Stimulated activated CD4-positive, alpha-beta T cell treated with anti-CD3 and anti-CD28 coated beads, Interleukin-1b, Interleukin-23, amount 100 ng/mL, for 4 hours (primary cell): Measurements from ENCODE around the gene CNOT8.
"Not testable (repeated sequence)": the region's sequence is repeated elsewhere in the genome, so short reads cannot be mapped to it uniquely, and the experiment has no call there.

Source experiments
- DNase-seq, 2 donors: peaks; one replicate each; pipeline ENCODE4 v3.0.0-alpha.2; 2020; ENCODE audit warnings: low read depth in 2 of 2

CNOT8 gene

GRCh38 chr5:154863291-154864080 is 5.1 kb downstream of the CNOT8 start:
- no peak for DNase-seq

DNA sequence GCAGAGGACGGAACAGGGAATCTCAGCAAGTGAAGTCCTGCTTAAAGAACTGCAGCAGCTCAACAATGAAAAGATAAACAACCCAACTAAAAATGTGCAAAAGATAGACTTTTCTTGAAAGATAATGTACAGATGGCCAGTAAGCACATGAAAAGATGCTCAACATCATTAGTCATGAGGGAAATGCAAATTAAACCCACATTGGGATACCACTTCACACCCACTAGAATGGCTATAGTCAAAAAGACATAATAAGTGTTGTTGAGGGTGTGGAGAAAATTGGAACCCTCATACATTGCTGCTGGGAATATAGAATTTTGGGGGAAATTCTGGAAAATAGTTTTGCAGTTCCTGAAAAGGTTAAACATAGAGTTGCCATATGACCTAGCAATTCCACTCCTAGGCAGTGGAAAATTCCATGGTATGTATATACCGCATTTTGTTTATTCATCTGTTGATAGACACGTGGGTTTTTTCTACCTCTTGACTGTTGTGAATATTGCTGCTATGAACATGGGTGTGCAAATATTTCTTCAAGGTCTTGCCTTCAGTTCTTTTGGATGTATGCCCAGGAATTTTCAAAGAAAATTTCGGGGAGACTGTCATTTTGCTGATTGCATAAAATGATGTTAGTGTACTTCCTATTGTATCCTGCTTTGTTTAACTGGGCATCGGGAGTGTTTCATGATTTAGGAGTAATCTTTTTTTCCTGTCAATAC is 7.2 kb downstream of the CNOT8 start:
- DNase-seq = no peak

- DNase-seq = no peak
Observed at GRCh38 chr5:154866841-154867240, 8.4 kb downstream of the CNOT8 start.

GRCh38 chr5:154868702-154869101 is 10.3 kb downstream of the CNOT8 start:
- no peak for DNase-seq

GRCh38 chr5:154871734-154872133 is 13.3 kb downstream of the CNOT8 start:
- no peak for DNase-seq

DNA sequence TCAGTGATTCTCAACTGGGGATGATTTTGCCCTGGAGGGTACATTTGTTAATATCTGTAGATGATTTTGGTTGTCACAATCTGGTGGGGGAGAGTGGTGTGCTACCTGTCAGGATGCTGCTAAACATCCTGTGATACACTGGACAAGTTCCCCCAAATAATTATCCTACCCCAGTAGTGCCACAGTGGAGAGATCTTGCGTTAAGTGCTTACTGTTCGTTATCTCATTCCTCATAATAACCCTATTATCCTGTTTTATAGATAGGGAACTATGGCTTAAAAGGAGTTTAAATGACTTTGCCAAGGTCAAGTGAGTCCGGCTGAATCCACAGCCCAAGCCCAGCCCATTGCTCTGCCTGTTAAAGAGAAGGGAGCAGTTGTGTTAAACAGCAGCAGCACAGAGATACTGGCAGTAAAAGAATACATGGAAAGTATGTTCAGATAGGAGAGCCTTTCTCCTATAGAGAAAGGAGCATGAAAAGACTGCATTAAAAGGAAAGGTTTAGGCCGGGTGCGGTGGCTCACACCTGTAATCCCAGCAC is 15.4 kb downstream of the CNOT8 start:
- no peak for DNase-seq

- no peak for DNase-seq
Observed at GRCh38 chr5:154878642-154879335, 20.4 kb downstream of the CNOT8 start.

- DNase-seq = no peak
Observed at GRCh38 chr5:154881986-154882385, 23.6 kb downstream of the CNOT8 start.

GRCh38 chr5:154884424-154884823 is 26.0 kb downstream of the CNOT8 start:
- DNase-seq = no peak

GRCh38 chr5:154885439-154885838 is 27.0 kb downstream of the CNOT8 start:
- no peak for DNase-seq

DNA sequence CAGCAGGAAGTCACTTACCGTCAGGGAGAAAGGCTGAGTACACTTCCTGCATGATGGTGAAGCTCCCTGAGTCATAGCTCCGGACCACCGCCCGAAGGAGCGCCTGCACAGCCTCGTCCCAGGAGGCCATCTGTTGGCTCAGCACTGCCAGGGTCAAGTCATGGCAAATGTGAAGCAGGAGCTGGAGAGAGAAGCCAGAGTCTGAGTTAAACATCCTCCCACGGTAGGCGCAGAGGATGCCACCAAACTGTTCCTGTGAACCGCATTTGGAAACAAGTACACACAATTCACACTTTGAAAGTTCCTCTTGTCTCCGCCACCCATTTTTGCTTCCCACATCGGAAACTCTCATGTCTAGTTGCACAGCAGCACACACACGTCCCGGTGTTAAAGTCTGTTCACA is 33.9 kb downstream of the CNOT8 start:
- DNase-seq = no peak

DNA sequence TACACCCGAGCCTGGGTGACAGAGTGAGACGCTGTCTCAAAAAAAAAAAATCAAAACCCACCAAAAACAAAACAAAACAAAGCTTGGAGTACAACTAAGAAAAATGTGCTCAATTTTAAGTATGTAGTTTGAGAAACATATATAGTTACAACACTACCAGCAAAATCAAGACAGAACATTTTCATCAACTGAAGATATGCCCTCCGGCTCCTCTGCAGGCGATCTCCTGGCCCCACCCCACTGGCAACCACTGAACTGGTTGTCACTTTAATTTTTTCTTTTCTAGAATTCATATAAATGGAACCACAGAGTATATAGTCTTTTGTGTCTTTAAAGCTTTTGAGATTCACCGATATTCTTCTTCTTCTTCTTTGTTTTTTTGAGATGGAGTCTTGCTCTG is 35.0 kb downstream of the CNOT8 start:
- no peak for DNase-seq

DNA sequence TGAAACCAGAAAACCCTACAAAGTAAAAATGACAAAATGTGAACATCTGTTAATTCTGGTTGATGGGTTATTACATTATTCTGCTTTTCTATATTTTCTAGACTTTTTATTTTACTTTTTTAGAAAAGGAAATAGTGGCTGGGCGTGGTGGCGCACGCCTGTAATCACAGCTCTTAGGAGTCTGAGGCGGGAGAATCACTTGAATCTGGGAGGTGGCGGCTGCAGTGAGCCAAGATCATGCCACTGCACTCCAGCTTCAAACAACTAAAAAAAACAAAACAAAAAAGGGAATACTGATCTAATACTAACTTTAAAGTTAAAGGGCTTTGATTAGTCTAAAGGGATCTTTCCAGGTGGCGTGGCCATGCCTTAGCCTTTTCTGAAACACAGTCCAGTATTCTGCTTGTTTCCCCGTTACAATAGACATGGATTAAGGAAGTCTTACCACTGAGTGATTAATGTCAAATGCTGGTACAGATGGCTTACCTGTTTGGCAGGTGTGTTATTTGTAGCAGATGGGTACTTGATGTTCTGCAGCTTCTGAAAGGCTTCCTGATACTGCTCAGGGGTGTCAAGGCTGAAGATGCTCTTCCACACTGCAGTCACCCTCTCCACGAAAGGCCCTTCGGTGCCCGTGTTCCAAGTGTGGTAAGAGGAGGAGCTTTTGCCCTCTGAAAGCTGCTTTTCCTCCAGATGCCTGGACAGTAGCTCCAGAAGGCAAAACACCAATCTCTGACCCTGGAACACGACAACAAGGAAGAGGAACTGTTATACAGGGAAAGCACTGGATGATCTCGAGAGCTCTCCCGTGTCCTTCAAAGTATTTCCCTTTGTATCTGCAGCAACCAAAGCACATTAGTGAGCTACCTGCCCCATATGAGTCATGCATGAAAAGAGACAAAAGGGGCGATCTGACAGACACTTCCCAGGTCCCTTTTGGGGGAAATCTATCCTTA is 37.5 kb downstream of the CNOT8 start:
- DNase-seq = no peak

GRCh38 chr5:154896562-154897165 is 38.2 kb downstream of the CNOT8 start:
- DNase-seq = no peak

GRCh38 chr5:154898210-154898609 is 39.8 kb downstream of the CNOT8 start:
- DNase-seq = no peak

- no peak for DNase-seq
Observed at GRCh38 chr5:154899151-154899816, 40.9 kb downstream of the CNOT8 start.

GRCh38 chr5:154900066-154900465 is 41.6 kb downstream of the CNOT8 start:
- no peak for DNase-seq

- no peak for DNase-seq
Observed at GRCh38 chr5:154901276-154901675, 42.8 kb downstream of the CNOT8 start.

DNA sequence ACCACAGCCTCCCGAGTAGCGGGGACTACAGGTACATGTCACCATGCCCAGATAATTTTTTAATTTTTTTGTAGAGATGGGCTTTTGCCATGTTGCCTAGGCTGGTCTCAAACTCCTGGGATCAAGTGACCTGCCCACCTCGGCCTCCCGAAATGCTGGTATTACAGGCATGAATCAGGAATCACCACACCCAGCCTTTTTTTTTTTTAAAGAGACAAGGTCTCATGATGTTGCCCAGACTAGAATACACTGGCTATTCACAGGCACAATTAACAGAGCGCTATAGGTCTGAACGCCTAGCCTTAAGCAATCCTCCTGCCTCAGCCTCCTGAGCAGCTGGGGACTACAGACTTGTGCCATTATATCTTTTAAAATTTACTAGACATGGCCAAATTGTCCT is 43.5 kb downstream of the CNOT8 start:
- DNase-seq = no peak

GRCh38 chr5:154905601-154906000 is 47.2 kb downstream of the CNOT8 start:
- not testable (repeated sequence) for DNase-seq
